GM19043 (cell line): ENCODE measurements around the gene RNF212B.
"Not testable (repeated sequence)": the region's sequence is repeated elsewhere in the genome, so short reads cannot be mapped to it uniquely, and the experiment has no call there.

ENCODE experiments used
- ATAC-seq: cut with Tn5 transposase; IDR thresholded peaks from one replicate; pipeline ENCODE4 v1.9.1; 2021; ENCODE audit warnings: low read depth; ENCODE audit not compliant: unreplicated experiment

RNF212B gene

GRCh38 chr14:23241061-23241715 lies 3.5 kb downstream of the RNF212B start:
- ATAC-seq: not testable (repeated sequence)

DNA sequence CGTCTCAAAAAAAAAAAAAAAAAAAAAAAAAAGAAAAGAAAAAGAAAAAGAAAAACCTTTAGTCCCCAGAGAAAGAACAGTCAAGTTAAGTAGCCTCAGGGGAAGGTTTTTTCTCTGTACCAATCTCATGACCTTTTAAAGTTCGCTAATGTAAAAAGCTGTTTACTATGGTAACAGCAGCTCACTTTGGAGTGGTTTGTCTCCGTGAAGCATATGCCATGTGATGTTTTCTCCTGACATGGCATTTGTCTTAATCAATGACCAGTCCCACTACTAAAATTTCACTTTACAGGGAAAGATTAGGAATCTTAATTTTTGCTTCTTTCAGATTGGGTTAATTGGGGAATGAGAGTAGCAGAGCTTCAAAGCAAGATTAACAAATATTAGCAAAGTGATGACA lies 4.3 kb downstream of the RNF212B start:
- ATAC-seq: no peak

- no peak for ATAC-seq
Observed at GRCh38 chr14:23243066-23243465, 5.3 kb downstream of the RNF212B start.

- ATAC-seq: no peak
Observed at GRCh38 chr14:23245282-23245681, 7.5 kb downstream of the RNF212B start.

DNA sequence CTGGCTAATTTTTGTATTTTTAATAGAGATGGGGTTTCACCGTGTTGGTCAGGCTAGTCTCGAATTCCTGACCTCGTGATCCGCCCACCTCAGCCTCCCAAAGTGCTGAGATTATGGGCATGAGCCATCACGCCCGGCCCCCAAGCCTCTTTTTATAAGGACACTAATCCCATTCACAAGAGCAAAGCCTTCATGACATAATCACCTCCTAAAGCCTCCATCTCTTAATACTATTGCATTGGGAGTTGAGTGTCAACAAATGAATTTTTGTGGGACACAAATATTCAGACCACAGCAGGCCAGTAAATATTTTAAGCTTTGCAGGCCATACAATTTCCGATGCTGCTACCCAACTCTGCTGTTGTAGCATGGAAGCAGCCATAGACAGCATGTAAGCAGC lies 10.9 kb downstream of the RNF212B start:
- ATAC-seq: no peak

DNA sequence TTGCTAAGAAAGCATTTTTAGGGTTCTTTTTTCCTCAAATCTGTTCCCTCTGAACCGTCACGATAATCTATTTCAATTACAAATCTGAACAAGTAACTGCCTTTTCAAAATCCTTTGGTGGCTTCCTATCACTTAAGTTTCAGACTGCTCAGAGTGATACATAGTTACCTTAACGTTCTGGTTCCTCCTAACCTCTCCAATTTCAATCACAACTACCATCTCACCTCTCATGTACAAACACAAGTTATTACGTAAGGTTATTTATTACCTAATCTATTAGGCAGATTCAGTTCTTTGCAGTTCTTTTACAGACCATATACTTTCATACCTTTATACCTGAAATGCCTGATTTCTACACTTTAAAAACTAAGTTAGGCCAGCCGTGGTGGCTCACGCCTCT lies 12.1 kb downstream of the RNF212B start:
- no peak for ATAC-seq

DNA sequence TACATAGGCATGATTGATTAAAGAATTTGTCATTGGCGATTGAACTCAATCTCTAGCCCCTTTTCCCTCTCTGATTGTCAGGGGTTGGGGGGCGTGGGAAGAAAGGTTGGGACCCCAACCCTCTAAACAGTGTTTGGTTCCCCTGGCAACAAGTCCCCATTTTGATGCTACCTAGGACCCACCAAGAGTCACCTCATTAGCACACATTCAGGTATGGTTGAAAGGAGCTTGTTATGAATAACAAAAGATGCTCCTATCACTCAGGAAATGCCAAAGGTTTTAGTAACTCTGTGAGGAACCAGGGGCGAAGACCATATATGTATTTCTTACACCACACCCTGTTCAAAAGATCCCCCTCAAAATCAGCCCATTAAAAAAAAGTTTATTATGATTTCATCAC lies 14.3 kb downstream of the RNF212B start:
- no peak for ATAC-seq

DNA sequence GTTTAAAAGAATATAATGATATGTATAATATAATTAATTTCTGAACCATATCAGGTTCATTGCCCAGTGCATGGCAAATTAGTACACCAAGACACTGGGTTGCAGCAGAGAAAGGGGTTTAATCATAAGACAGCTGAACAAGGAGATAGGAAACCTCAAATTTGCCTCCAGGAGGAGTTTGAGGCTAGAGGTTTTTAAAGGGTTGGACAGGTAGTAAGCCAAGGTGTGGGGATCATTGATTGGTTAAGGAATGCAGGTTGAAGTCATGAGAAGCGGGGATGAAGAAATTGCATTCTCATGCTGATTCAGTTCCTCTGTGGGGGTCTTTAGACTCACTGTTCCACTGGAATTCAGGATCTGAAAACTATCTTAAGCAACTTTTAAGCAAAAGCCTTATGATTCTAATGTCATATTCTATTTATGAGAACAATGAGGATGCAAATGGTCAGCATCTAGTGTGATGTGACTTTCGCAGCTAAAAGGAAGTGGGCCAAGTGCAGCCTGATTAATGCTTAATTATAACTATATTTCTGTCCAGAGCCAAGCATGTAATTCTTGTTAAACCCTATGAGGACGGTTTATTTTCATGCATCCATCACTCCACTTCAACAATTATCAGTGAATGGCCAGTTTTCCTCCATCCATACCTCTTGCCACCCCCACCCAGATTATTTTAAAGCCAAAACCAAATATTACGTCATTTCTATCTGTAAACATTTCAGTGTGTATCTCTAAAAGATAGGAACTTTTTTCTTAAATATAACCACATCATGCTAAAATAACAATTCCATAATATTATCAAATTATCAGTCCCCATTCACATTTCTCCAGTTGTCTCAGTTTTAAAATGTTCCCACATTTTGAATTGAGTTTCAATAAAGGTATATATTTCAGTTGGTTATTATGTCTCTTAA lies 14.9 kb downstream of the RNF212B start:
- ATAC-seq: no peak

DNA sequence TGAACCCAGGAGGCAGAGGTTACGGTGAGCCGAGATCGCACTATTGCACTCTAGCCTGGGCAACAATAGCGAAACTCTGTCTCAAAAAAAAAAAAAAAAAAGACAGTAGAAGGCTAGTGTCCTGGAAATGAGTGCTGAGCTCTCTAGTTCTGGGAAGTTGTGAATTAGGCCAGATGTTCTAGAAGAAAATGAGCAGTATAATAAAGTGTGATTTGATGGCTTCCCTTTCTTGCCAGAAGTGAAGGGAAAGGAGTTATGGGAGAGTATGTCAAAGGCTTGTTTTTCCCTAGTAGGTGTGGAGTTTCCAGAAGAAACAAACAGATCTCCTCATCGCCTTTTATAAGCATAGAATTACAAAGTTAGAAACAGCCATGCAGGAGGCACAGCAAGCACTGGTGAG lies 20.5 kb downstream of the RNF212B start:
- ATAC-seq: no peak

DNA sequence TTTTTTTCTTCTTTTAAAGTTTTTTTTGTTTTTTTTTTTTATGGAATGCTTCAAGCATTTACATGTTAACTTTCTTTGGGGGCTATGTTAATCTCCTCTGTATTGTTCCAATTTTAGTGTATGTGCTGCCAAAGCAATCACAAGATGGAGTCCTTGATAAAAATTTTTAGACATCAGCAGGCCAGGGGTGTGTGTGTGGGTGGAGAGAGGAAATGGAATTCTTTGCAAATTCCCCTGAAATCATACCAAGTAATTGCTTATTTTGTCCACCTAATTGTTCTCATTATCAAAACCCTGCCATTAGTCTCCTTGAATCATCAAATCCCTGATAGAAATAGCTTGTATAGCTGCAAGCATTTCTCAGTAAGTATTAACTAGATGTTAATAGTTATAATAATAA lies 21.7 kb downstream of the RNF212B start:
- ATAC-seq: no peak

DNA sequence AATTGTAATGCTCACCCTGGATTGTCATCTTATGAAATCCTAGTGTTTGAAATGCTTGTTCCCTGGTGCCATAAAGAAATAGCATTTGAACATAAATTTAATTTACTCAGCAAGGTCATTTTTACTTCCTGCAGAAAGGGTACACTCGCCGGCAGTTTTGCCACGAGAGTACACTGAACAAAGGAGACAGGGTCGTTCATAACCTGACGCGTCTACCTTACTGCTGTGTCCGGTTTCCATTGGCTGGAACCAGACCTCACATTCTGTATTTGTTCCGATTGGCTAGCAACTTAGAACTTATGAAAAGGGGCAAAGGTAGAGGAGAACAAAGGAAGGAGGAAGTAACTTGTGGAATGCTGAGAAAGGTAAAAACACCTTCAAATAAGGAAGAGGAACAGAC lies 23.1 kb downstream of the RNF212B start:
- not testable (repeated sequence) for ATAC-seq

DNA sequence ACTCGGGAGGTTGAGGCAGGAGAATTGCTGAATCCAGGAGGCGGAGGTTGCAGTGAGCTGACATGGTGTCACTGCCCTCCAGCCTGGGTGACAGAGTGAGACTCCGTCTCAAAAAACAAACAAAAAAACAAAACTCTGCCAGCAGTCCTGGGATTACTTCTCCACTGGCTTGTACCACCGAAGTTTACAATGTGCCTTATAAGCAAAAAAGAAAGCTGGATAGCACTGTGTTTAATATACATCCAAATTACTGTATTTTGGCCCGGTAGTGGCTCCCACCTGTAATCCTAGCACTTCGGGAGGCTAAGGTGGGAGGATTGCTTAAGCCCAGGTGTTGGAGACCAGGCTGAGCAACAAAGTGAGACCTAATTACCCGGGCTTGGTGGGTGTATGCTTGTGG lies 31.5 kb downstream of the RNF212B start:
- no peak for ATAC-seq

DNA sequence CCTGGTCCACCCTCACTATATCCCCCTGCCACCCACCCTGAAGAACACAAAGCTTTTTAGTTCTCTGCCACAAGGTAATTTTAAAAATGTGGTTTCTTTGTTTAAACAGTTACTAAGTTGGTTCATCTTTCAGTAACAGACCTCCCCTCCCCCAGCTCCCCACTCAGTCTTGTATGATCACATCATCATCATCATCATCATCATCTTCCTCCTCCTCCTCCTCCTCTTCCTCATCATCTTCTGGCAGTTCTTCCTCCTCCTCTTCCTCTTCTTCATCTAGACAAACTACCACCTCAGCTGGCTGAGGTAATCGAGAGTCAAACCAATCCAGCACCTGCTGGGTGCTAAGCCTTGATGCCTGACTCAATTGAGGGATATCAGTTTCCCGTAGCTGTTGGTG lies 37.7 kb downstream of the RNF212B start:
- no peak for ATAC-seq

GRCh38 chr14:23277189-23277588 lies 39.5 kb downstream of the RNF212B start:
- no peak for ATAC-seq

- ATAC-seq: not testable (repeated sequence)
Observed at GRCh38 chr14:23277928-23278327, 40.2 kb downstream of the RNF212B start.

DNA sequence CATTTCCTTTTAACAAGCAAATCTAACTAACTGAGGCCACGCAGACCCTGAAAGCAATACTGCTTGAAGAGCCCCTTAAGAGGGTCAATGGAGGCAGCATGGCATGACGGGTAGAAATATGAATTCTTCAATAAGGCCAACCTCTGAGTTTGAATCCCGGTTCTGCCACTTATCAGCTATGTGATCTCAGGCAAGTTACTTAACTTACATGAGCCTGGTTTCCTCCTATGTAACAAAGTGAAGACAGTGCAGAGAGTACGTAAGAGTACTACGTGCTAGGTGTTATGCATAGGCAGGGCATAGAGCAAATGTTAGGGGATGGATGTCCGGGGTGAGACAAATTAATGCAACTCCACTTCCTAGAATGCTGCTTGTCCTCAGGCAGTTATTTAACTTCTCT lies 43.5 kb downstream of the RNF212B start:
- no peak for ATAC-seq

DNA sequence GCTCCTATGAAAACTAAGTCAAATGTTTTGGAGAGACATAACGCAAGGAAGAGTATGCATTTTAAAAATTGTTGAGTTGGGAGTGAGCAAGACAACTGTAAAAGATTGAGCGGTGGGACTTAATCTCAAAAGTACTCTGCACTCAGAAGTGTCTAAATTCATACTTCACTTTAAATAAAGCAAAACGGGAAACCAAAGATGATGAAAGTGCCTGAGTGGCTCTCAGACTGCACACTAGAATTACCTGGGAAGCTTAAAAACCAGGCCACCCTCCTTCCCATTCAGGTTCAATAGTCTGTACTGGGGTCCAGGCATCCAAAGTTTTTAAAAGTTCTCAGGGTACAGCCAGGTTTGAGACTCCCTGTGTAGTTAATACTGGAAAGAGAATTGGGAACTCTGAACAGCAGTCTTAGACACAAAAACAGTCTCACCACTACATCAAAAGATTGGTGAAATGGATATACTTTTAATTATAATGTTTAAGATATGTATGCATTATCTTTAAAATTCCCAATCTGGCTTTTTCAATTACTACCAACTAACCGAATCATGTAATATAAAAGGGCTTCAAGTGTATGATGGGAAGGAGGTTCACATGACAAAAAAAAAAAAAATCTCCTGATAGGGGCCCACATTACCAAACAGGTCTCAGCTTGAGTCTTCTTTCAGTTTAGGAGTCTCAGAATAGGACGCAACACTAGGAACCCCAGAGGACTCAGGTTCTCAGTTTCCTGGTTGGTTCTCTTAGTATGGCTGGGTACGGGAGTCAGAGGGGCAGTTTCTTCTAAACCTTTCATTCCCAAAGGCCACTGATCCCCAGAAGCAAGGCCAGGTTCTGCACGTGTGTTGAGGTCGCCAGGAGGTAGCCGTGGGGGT lies 47.2 kb downstream of the RNF212B start:
- ATAC-seq: no peak

GRCh38 chr14:23285530-23286019 lies 47.8 kb downstream of the RNF212B start:
- peak; percentile 6 for ATAC-seq

- ATAC-seq: peak; percentile 98
Observed at GRCh38 chr14:23286020-23286901, 48.5 kb downstream of the RNF212B start, which contains the start of gene HOMEZ. TSS of gene HOMEZ (minus strand) at chr14:23286132. CDS start at chr14:23285952, 180 bp downstream.
